GM21529 (cell line): ENCODE measurements around the gene RNF10.
A peak's percentile ranks its signal among the peaks of the same experiment; 100 is the strongest.
"Not testable (repeated sequence)": the region's sequence is repeated elsewhere in the genome, so short reads cannot be mapped to it uniquely, and the experiment has no call there.

Experiments
- ATAC-seq: cut with Tn5 transposase; IDR thresholded peaks from one replicate; pipeline ENCODE4 v1.9.1; 2021; ENCODE audit not compliant: unreplicated experiment

Gene RNF10

DNA sequence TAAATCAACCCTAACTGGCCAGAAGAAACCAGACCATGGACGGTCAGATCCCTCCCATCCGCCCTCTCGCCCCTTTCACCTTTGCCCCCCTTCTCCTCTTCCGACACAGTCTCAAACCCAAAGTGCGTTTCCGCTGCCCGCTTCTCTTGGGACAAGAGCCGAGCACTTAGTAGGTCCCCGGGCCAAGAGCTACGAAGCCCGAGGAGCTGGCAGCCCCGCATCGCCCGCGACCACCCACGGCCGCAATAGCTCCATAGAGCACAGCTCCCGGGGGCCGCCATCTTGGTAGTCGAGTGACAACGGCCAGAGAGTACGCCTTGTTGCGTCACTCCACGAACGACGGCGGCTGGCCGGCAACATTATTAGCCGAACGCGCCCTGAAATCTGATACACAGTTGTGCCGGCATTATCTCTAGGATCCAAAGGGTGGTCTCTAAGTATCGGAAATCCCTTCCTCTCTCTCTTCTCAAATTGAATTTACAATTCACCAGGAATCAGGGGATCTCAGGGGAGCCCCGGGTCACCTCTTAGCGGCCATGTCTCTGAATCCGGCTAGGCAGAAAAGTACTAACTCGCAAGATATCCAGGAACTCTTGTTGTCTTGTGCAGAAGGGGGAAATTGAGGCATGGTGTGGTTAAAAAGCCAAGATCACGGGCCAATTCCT is 5.2 kb upstream of the RNF10 start, which contains the start of gene COQ5:
Gene COQ5, minus strand, starts transcription at position 298 of the 665 bp plus-strand sequence. Its CDS starts 17 bp downstream, at position 281.
- ATAC-seq, result peak; percentile 77

DNA sequence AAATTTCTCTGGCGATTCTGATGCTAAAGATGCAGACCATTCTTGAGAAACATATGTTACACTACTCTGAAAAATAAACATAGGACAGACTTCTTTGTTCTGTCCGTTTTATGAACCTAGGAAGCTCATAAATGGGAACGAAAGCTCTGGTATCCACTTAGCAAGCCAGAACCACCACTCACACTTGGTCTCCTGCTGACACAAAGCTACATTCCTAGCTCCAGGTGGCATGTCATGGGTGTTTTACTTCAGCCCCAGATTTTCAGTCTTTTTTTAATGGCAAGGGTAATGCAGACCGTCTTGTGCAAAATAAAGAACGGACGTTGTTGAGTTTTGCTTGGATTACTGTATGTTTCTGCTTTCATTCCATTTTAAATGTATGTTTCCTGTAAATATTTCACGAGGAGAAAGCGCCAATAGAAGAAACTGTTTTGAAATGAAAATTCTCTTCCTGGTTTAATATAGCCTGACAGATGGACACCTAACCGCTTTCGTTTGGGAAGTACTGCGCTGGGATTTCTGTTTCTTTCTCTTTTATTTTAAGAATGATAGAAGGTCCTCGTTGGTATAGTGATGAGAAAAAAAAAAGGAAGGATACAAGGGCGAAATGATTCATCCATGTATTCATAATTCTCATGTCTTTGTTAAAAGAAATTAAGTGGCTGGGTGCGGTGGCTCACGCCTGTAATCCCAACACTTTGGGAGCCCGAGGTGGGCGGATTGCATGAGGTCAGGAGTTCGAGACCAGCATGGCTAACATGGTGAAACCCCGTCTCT is 4.3 kb upstream of the RNF10 start:
- ATAC-seq, result no peak

DNA sequence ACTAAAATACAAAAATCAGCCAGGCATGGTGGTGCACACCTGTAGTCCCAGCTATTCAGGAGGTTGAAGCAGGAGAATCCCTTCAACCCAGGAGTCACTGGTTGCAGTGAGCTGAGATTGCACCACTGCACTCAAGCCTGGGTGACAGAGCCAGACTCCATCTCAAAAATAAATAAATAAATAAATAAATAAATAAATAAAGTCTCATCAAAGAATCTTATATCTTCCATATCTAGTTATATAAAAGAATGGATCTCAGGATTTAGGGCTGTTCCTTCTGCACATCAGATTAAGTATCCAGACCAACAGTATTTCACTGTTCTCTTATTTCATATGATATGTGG is 3.8 kb upstream of the RNF10 start:
- not testable (repeated sequence) for ATAC-seq

- ATAC-seq, result no peak
Measured at GRCh38 chr12:120532701-120533238, 1.4 kb upstream of the RNF10 start.

- peak; percentile 34 for ATAC-seq
Measured at GRCh38 chr12:120534703-120535655, 823 bp downstream of the RNF10 start.

DNA sequence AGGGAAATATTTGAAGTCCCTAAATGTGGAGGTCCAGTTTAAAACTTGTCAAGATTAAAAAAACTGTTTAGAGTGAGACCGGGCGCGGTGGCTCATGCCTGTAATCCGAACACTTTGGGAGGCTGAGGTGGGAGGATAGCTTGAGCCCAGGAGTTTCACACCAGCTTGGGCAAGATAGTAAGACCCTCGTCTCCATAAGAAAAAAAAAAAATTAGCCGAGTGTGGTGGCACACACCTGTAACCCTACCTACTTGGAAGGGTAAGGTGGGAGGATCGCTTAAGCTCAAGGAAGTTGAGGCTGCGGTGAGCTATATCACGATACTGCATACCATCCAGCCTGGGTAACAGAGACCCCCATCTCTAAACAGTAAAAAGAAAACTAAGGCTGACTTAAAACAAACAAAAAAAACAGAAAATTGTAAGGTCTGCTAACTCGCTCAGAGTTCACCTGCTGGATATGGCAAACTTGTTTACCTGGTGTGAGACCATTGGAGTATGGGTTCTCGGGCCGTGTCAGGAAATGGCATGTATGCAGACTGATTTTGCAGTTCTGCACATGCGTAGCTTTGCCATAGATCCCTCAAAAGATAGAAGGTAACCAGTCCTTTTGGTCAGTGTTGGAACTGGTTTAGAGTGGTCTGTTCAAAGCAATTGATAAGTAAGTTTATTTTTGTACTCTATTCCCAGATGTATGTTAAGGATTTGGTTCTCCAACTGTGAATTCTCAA is 2.1 kb downstream of the RNF10 start:
- ATAC-seq, result no peak

DNA sequence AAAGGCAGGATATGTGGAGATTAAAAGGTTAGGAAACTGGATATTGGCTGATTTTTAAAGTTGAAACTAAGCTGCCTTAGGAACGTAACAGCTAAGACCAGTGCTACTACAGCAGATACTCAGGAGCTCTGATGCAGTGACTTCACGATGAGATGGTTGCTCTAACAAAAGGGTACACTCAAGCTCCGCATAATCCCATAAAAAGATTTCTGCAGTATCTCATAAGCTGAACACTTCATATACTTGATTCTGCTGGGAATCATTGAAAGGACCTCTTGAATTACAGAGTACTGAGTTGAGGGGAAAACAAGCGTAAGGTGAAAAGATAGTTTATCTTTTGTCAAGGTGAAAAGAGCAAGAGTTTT is 3.7 kb downstream of the RNF10 start:
- no peak for ATAC-seq

DNA sequence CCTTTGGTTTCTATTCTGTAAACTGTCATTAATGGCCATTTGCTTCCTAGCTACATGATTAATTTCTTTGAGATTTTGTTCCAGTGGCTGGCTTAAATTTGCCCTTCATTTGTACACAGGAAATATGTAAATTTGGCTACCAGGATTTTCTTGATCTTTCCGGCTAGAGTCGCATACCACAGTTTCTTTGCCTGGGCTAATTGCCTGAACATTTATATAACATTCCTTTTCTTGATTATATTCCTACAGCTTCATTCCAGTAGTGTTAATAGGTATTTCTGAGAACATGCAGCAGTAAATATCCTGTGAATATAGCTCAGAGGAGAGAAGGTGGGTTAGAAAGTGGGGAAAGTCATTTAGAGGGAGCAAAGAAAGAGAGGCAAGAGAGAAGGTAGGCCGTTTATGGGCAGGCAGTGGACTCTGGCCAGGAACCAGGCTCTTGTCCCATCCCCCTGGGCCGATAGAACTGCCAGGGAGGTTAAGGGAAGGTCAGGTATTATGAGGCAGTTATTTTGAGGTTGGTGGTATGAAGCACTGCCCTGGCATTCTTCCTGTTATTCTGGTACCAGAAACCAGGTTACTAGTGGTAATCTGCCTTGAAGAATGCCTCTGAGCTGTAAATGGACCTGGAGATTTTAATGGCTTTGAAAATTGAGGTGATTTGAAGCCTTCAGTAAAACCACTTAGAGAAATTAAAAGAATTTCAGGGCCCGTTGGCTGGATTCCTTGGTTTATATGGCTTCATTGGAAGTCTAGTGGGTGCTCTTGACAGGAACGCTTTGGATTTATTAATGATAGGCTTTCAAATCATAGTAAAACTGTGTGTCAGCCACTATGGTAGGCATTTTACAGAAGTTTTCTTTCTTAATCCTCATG is 4.4 kb downstream of the RNF10 start:
- no peak for ATAC-seq

- no peak for ATAC-seq
Measured at GRCh38 chr12:120539303-120539702, 5.1 kb downstream of the RNF10 start.

DNA sequence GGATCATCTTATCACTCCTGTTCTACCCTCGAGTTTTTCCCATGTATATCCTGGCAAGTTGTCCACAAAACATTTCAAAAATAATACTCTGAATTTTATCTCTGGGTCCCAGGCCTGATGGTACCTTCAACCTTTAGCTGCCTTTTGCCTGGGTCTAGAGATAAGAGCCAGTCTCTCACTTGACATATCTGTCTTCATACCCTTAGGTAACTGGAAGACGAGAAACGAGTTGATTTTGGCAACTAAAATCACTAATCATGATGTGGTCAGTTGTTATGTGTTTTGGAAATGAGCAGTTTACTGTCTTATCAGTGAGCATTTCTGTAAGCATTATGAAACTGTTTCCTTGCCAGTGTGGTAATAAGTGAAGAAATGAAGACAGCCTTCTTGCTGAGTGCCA is 6.3 kb downstream of the RNF10 start:
- no peak for ATAC-seq

DNA sequence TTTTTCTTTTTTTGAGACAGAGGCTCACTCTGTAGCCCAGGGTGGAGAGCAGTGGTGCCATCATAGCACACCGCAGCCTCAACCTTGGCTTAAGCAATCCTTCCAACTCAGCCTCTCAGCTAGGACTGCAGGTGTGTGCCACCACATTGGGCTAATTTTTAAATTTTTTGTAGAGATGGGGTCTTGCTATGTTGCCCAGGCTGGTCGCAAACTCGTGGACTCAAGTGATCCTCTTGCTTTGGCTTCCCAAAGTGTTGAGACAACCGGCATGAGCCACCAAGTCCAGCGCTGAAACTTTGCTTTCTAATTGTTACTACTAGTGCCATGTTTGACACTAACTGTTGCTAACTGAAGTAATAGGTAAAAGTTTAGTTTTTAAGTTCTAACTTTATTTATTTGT is 8.0 kb downstream of the RNF10 start:
- no peak for ATAC-seq

GRCh38 chr12:120544691-120545090 is 10.5 kb downstream of the RNF10 start:
- ATAC-seq, result no peak

GRCh38 chr12:120546050-120546386 is 11.9 kb downstream of the RNF10 start:
- no peak for ATAC-seq

DNA sequence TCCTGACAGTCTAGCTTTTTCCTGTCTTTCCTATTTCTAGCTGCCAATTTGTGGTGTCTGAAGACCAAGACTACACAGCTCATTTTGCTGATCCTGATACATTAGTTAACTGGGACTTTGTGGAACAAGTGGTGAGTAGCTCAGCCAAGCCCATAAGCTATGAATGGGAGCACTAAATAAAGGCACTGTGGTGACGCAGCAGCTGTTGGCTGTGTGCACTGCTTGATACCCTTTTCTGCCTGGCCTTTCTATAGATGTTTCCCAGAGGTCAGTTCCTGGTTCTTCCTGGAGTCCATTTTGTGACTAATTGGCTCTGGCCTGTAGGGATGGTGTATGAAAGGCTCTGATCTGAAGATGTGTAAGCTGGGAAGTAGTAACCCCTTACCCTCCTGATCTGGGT is 20.5 kb downstream of the RNF10 start:
- ATAC-seq, result no peak

DNA sequence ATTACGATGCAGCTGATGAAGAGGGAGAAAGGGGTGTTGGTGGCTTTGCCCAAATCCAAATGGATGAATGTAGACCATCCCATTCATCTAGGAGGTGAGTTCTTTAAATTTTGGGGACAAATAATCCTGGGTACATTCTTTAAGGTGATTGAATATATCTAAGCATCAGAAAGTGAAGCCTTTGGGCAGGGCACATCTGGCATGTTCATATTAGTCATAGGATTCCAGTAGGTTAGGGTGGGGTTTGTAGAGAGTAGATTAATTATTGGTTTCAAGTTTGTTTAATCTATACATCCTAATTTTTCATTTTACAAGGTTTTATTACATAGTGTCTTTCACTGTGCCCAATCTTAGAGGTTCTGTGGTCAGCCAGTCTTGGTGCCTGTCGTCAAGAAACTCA is 23.4 kb downstream of the RNF10 start:
- ATAC-seq, result no peak

- no peak for ATAC-seq
Measured at GRCh38 chr12:120562906-120563305, 28.8 kb downstream of the RNF10 start.

DNA sequence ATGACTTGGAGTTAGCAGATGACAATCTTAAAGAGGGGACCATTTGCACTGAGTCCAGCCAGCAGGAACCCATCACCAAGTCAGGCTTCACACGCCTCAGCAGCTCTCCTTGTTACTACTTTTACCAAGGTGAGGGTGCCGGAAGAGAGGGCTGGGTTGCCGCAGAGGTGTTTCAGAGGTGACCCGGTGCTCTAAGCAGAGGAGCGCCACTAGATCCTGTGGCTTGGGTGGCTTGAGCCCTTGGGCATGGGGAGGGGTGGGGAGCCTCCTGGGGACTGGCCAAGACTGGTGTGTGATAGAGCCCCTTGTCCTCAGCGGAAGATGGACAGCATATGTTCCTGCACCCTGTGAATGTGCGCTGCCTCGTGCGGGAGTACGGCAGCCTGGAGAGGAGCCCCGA is 29.3 kb downstream of the RNF10 start:
- no peak for ATAC-seq

- no peak for ATAC-seq
Measured at GRCh38 chr12:120571299-120571698, 37.1 kb downstream of the RNF10 start.

- no peak for ATAC-seq
Measured at GRCh38 chr12:120573560-120573959, 39.4 kb downstream of the RNF10 start.

GRCh38 chr12:120574106-120574505 is 40.0 kb downstream of the RNF10 start:
- ATAC-seq, result no peak
